Stomach (tissue), 9 donors: ENCODE measurements around the gene BTBD9. TPM values are rescaled to one million over a fixed set of nuclear protein-coding genes. Genes with fewer than 3 reads are reported as not detected.
A peak's percentile ranks its signal among the peaks of the same experiment; 100 is the strongest.

Experiments
- DNase-seq, 2 donors: peaks; one replicate each; pipeline versions ENCODE4 v3.0.0 to v3.0.0-alpha.2; 2013 to 2019
- H3K27ac ChIP-seq, 5 donors: fragments of 200-600 bp in 4 of 5; sonication (generic) in 4 of 5; one replicate each; pipeline ENCODE4 v1.5.1; 2013 to 2019; ENCODE audit warnings: mild to moderate bottlenecking in 1 of 5, moderate library complexity in 1 of 5
- H3K27me3 ChIP-seq, 3 donors: fragments of 200-600 bp; sonication (generic); one replicate each; pipeline ENCODE4 v1.5.1; 2017 to 2019; ENCODE audit warnings: mixed run types in 1 of 3
- H3K36me3 ChIP-seq, 4 donors: fragments of 200-600 bp; sonication (generic); 1 replicate in 3 of 4; 2 replicates in 1 of 4; pipeline ENCODE4 v1.5.1; 2016 to 2019
- H3K4me1 ChIP-seq, 4 donors: fragments of 200-600 bp; sonication (generic); one replicate each; pipeline ENCODE4 v1.5.1; 2016 to 2019
- H3K4me3 ChIP-seq, 4 donors: fragments of 200-600 bp; sonication (generic) in 3 of 4; one replicate each; pipeline ENCODE4 v1.5.1; 2016 to 2019; ENCODE audit warnings: mild to moderate bottlenecking in 1 of 4
- H3K9me3 ChIP-seq, 4 donors: fragments of 200-600 bp; sonication (generic); one replicate each; pipeline ENCODE4 v1.5.1; 2016 to 2019
- CTCF ChIP-seq, 7 experiments: fragments of 450-650 bp in 4 of 7; fragments of 200-600 bp in 3 of 7; sonication (generic) in 3 of 7; IDR thresholded peaks; one replicate each; pipeline ENCODE4 v1.5.1; 2016 to 2019; ENCODE audit warnings: antibody characterized with exemption in 7 of 7, control low read depth in 2 of 7, mild to moderate bottlenecking in 1 of 7
- EP300 ChIP-seq: sonication (generic); formaldehyde crosslinking; IDR thresholded peaks from one replicate; pipeline ENCODE4 v1.6.1; 2017; ENCODE audit warnings: antibody characterized with exemption
- POLR2A ChIP-seq, 4 donors: fragments of 450-650 bp; IDR thresholded peaks; one replicate each; pipeline ENCODE4 v1.6.1; 2016; ENCODE audit warnings: antibody characterized with exemption in 4 of 4, control low read depth in 2 of 4, mild to moderate bottlenecking in 1 of 4, moderate library complexity in 1 of 4
- POLR2AphosphoS5 ChIP-seq, 3 donors: sonication (generic); formaldehyde crosslinking; IDR thresholded peaks; one replicate each; pipeline ENCODE4 v1.6.1; 2016; ENCODE audit warnings: antibody characterized with exemption in 3 of 3
- WGBS, 5 donors: extraction: QIAGEN DNeasy Blood & Tissue Kit in 3 of 5; methylation state at CpG; one replicate each; pipeline versions ENCODE4 v1.1.5 to v1.1.7; 2013 to 2018; 5-methylcytosine and 5-hydroxymethylcytosine counted together
- intact Hi-C: fragments of 100-400 bp; cut with DNase I; formaldehyde crosslinking; loops from one replicate; pipeline ENCODE4 v1.15.1; 2023; ENCODE audit warnings: low total_unique reads
- polyA plus RNA-seq, 3 donors: library from polyadenylated mRNA; stranded (reverse); fragments of 200-250 nt; gene quantifications; one replicate each; pipeline ENCODE4 v1.2.3, GENCODE V29; 2013
- total RNA-seq, 5 donors: library from RNA; depleted of rRNA; stranded (reverse); fragments of >200 nt; gene quantifications; one replicate each; pipeline versions ENCODE4 v1.1.0 to v1.2.3, GENCODE V29; 2014 to 2016
- donor health status: healthy with polysubstance abuse.
- donor health status: Bipolar disorder and iron deficiency.
- donor health status: healthy.

The BTBD9 gene
- total and polyA plus RNA-seq, 8 donors: 1.4 to 90.2 (median 6.8) TPM

GRCh38 chr6:38220069-38220723 lies 419.5 kb downstream of the BTBD9 start:
- DNase-seq: no peak
- WGBS, 5 donors: 87 to 94% (median 90%) methylated on average over 4 of the region's 4 CpGs
- H3K4me3 ChIP-seq: no peak overlapping the region
- no peaks in the 10 kb centered on the region for H3K27me3 ChIP-seq
- H3K4me1 ChIP-seq: no peaks in the 10 kb centered on the region
- intact Hi-C loops: no loop called here
- H3K36me3 ChIP-seq: no peaks in the 10 kb centered on the region
- no peaks in the 10 kb centered on the region for H3K9me3 ChIP-seq
- no peak overlapping the region for H3K27ac ChIP-seq
- no peak for TF ChIP-seq POLR2AphosphoS5 (IDR thresholded peaks at IDR 0.05)
- TF ChIP-seq CTCF (IDR thresholded peaks at IDR 0.05): no peak
- no peak for TF ChIP-seq POLR2A (IDR thresholded peaks at IDR 0.05)
- TF ChIP-seq EP300: no peak

- Histone ChIP-seq H3K36me3 (no peaks in the 10 kb centered on the region), H3K4me1 (peaks cover 0 to 12% (median 5%) of the 10 kb centered on the region in 4 donors), H3K27ac (no peak overlapping the region), H3K4me3 (no peak overlapping the region), H3K27me3 (no peaks in the 10 kb centered on the region), H3K9me3 (no peaks in the 10 kb centered on the region)
- WGBS, 5 donors: 93 to 100% (median 96%) methylated on average over 1 of the region's 1 CpG
- TF ChIP-seq POLR2AphosphoS5 (IDR thresholded peaks at IDR 0.05): no peak
- no peak for TF ChIP-seq EP300
- TF ChIP-seq POLR2A (IDR thresholded peaks at IDR 0.05): no peak
- TF ChIP-seq CTCF (IDR thresholded peaks at IDR 0.05): no peak
- intact Hi-C loops: no loop called here
- DNase-seq: no peak
Measured at GRCh38 chr6:38218235-38218634, 421.5 kb downstream of the BTBD9 start.

- intact Hi-C loops: no loop called here
- no peaks in the 10 kb centered on the region for H3K36me3 ChIP-seq
- TF ChIP-seq EP300: no peak
- TF ChIP-seq POLR2AphosphoS5 (IDR thresholded peaks at IDR 0.05): no peak
- TF ChIP-seq POLR2A (IDR thresholded peaks at IDR 0.05): no peak
- DNase-seq: no peak
- H3K27me3 ChIP-seq: no peaks in the 10 kb centered on the region
- peaks cover 0 to 27% (median 18%) of the 10 kb centered on the region in 4 donors for H3K4me1 ChIP-seq
- WGBS, 5 donors: 91 to 100% (median 97%) methylated on average over 3 of the region's 3 CpGs
- H3K4me3 ChIP-seq: no peak overlapping the region
- H3K9me3 ChIP-seq: no peaks in the 10 kb centered on the region
- no peak overlapping the region for H3K27ac ChIP-seq
Measured at GRCh38 chr6:38216451-38216850, 423.3 kb downstream of the BTBD9 start.

- no peak overlapping the region for H3K27ac ChIP-seq
- WGBS, 5 donors: 85 to 94% (median 88%) methylated on average over 5 of the region's 5 CpGs
- no peaks in the 10 kb centered on the region for H3K27me3 ChIP-seq
- H3K36me3 ChIP-seq: no peaks in the 10 kb centered on the region
- no peak for DNase-seq
- H3K4me3 ChIP-seq: no peak overlapping the region
- no peaks in the 10 kb centered on the region for H3K9me3 ChIP-seq
- TF ChIP-seq POLR2A (IDR thresholded peaks at IDR 0.05) (no peak), POLR2AphosphoS5 (IDR thresholded peaks at IDR 0.05) (no peak), CTCF (IDR thresholded peaks at IDR 0.05) (no peak), EP300 (no peak)
- H3K4me1 ChIP-seq: peaks cover 0 to 29% (median 18%) of the 10 kb centered on the region in 4 donors
- intact Hi-C loops: no loop called here
Measured at GRCh38 chr6:38215651-38216311, 423.9 kb downstream of the BTBD9 start.

- H3K4me1 ChIP-seq: peaks cover 0 to 34% (median 18%) of the 10 kb centered on the region in 4 donors
- peak in 1 of 2 donors; percentile 34 for DNase-seq
- WGBS, 5 donors: 83 to 88% (median 87%) methylated on average over 11 of the region's 11 CpGs
- no peaks in the 10 kb centered on the region for H3K27me3 ChIP-seq
- no peak for TF ChIP-seq POLR2AphosphoS5 (IDR thresholded peaks at IDR 0.05)
- TF ChIP-seq CTCF (IDR thresholded peaks at IDR 0.05): no peak
- no peak overlapping the region for H3K27ac ChIP-seq
- intact Hi-C loops: no loop called here
- no peak overlapping the region for H3K4me3 ChIP-seq
- H3K9me3 ChIP-seq: no peaks in the 10 kb centered on the region
- H3K36me3 ChIP-seq: no peaks in the 10 kb centered on the region
Measured at GRCh38 chr6:38215225-38215624, 424.5 kb downstream of the BTBD9 start.
